GM19193 (cell line): Measurements from ENCODE around the gene USP17L13.
"Not testable (repeated sequence)": the region's sequence is repeated elsewhere in the genome, so short reads cannot be mapped to it uniquely, and the experiment has no call there.

Experiments used
- POLR2A ChIP-seq: IDR thresholded peaks from 4 replicates; pipeline ENCODE4 v1.6.1; 2011; ENCODE audit not compliant: insufficient read depth, insufficient read length; ENCODE audit errors: extremely low read depth

Gene USP17L13

GRCh38 chr4:9224596-9224995, at the start of gene USP17L13:
Gene USP17L13 (plus strand): TSS chr4:9224896. CDS start chr4:9224896, 0 bp downstream.
- TF ChIP-seq POLR2A: not testable (repeated sequence)

- TF ChIP-seq POLR2A: not testable (repeated sequence)
Measured at GRCh38 chr4:9210357-9210756, 14.3 kb upstream of the USP17L13 start, which contains the start of gene USP17L10. Gene USP17L10 (plus strand): TSS chr4:9210657. CDS start chr4:9210657, 0 bp downstream.

GRCh38 chr4:9215105-9215504, 9.6 kb upstream of the USP17L13 start, which contains the start of gene USP17L11:
Gene USP17L11 (plus strand): TSS chr4:9215405. CDS start chr4:9215405, 0 bp downstream.
- TF ChIP-seq POLR2A: not testable (repeated sequence)

- not testable (repeated sequence) for TF ChIP-seq POLR2A
Measured at GRCh38 chr4:9219852-9220251, 4.8 kb upstream of the USP17L13 start, which contains the start of gene USP17L12. Gene USP17L12 (plus strand): TSS chr4:9220152. CDS start chr4:9220152, 0 bp downstream.

- not testable (repeated sequence) for TF ChIP-seq POLR2A
Measured at GRCh38 chr4:9234085-9234484, 9.4 kb downstream of the USP17L13 start, which contains the start of gene USP17L15. Gene USP17L15 (plus strand): TSS chr4:9234385. CDS start chr4:9234385, 0 bp downstream.

GRCh38 chr4:9243579-9243978, 18.9 kb downstream of the USP17L13 start, which contains the start of gene USP17L17:
Gene USP17L17 (plus strand): TSS chr4:9243879. CDS start chr4:9243879, 0 bp downstream.
- TF ChIP-seq POLR2A: not testable (repeated sequence)

- not testable (repeated sequence) for TF ChIP-seq POLR2A
Measured at GRCh38 chr4:9247953-9248680, 23.4 kb downstream of the USP17L13 start, which contains the start of gene USP17L18. Gene USP17L18 (plus strand): TSS chr4:9248630. CDS start chr4:9248630, 0 bp downstream.

- TF ChIP-seq POLR2A: not testable (repeated sequence)
Measured at GRCh38 chr4:9253078-9253477, 28.4 kb downstream of the USP17L13 start, which contains the start of gene USP17L19. Gene USP17L19 (plus strand): TSS chr4:9253378. CDS start chr4:9253378, 0 bp downstream.

- TF ChIP-seq POLR2A: not testable (repeated sequence)
Measured at GRCh38 chr4:9257824-9258223, 33.1 kb downstream of the USP17L13 start, which contains the start of gene USP17L20. Gene USP17L20 (plus strand): TSS chr4:9258124. CDS start chr4:9258124, 0 bp downstream.

GRCh38 chr4:9262572-9262971, 37.9 kb downstream of the USP17L13 start, which contains the start of gene USP17L21:
Gene USP17L21 (plus strand): TSS chr4:9262872. CDS start chr4:9262872, 0 bp downstream.
- TF ChIP-seq POLR2A: not testable (repeated sequence)

GRCh38 chr4:9267319-9267718, 42.6 kb downstream of the USP17L13 start, which contains the start of gene USP17L22:
Gene USP17L22 (plus strand): TSS chr4:9267619. CDS start chr4:9267619, 0 bp downstream.
- TF ChIP-seq POLR2A: not testable (repeated sequence)
